Epithelial cell of esophagus (primary cell): ENCODE measurements around the gene NDUFA3.
"Not testable (repeated sequence)": the region's sequence is repeated elsewhere in the genome, so short reads cannot be mapped to it uniquely, and the experiment has no call there.

Experiments used
- DNase-seq: peaks from one replicate; pipeline ENCODE4 v3.0.0; 2010; ENCODE audit warnings: low read depth
- H3K4me3 ChIP-seq: 2 replicates; pipeline ENCODE4 v1.5.1; 2011; ENCODE audit warnings: mild to moderate bottlenecking, low read length, control low read depth
- CTCF ChIP-seq: IDR thresholded peaks from 2 replicates; pipeline ENCODE4 v1.5.1; 2011; ENCODE audit warnings: low read depth, mild to moderate bottlenecking, low read length, control low read depth, inconsistent platforms; ENCODE audit not compliant: insufficient read depth; ENCODE audit errors: missing control alignments

Gene NDUFA3

GRCh38 chr19:54099190-54099902 is 3.3 kb upstream of the NDUFA3 start:
- DNase-seq, result no peak
- no peak overlapping the region for H3K4me3 ChIP-seq
- no peak for TF ChIP-seq CTCF

- not testable (repeated sequence) for H3K4me3 ChIP-seq, DNase-seq
These were observed 2.8 kb upstream of the NDUFA3 start for GRCh38 chr19:54099903-54100255.

GRCh38 chr19:54100561-54100960 is 2.1 kb upstream of the NDUFA3 start, which contains the start of gene OSCAR:
OSCAR (minus strand) TSS chr19:54100803; CDS start chr19:54100792, 11 bp downstream.
- no peak for TF ChIP-seq CTCF
- no peak for DNase-seq
- no peak within 1 kb of the TSS for H3K4me3 ChIP-seq

GRCh38 chr19:54104998-54105715 is 2.5 kb downstream of the NDUFA3 start:
- TF ChIP-seq CTCF, result no peak
- H3K4me3 ChIP-seq, result no peak overlapping the region
- DNase-seq, result no peak

GRCh38 chr19:54105796-54106195 is 3.1 kb downstream of the NDUFA3 start:
- H3K4me3 ChIP-seq, result no peak overlapping the region
- TF ChIP-seq CTCF, result no peak
- no peak for DNase-seq

GRCh38 chr19:54106716-54107115 is 4.1 kb downstream of the NDUFA3 start:
- no peak overlapping the region for H3K4me3 ChIP-seq

More at GRCh38 chr19:54106716-54107115, 4.1 kb downstream of the NDUFA3 start:
- DNase-seq, result no peak
- TF ChIP-seq CTCF, result no peak
